Sigmoid colon (tissue), 7 donors: Measurements from ENCODE around the gene RRBP1. TPM values are rescaled to one million over a fixed set of nuclear protein-coding genes. Genes with fewer than 3 reads are reported as not detected.
A peak's percentile ranks its signal among the peaks of the same experiment; 100 is the strongest.

Source experiments
- DNase-seq: peaks from one replicate; pipeline ENCODE4 v3.0.0-alpha.2; 2019
- H3K27ac ChIP-seq, 4 donors: fragments of 200-600 bp; sonication (generic); one replicate each; pipeline ENCODE4 v1.5.1; 2016 to 2019; ENCODE audit warnings: mild to moderate bottlenecking in 1 of 4
- H3K27me3 ChIP-seq, 3 donors: fragments of 200-600 bp; sonication (generic); one replicate each; pipeline ENCODE4 v1.5.1; 2019; ENCODE audit warnings: mild to moderate bottlenecking in 1 of 3
- H3K36me3 ChIP-seq, 4 donors: fragments of 200-600 bp; sonication (generic); one replicate each; pipeline ENCODE4 v1.5.1; 2016 to 2019
- H3K4me1 ChIP-seq, 4 donors: fragments of 200-600 bp; sonication (generic); one replicate each; pipeline ENCODE4 v1.5.1; 2017 to 2019
- H3K4me3 ChIP-seq, 4 donors: fragments of 200-600 bp; sonication (generic); one replicate each; pipeline ENCODE4 v1.5.1; 2017 to 2019; ENCODE audit warnings: mild to moderate bottlenecking in 2 of 4, moderate library complexity in 1 of 4
- H3K9me3 ChIP-seq, 4 donors: fragments of 200-600 bp in 3 of 4; sonication (generic) in 3 of 4; one replicate each; pipeline versions ENCODE4 v1.5.1 to v1.6.1; 2013 to 2019
- CTCF ChIP-seq, 4 experiments: fragments of 450-650 bp in 3 of 4; fragments of 200-600 bp in 1 of 4; IDR thresholded peaks; one replicate each; pipeline ENCODE4 v1.5.1; 2016 to 2019; ENCODE audit warnings: antibody characterized with exemption in 4 of 4, mild to moderate bottlenecking in 3 of 4, moderate library complexity in 2 of 4
- EP300 ChIP-seq, 4 donors: sonication (generic); formaldehyde crosslinking; IDR thresholded peaks; one replicate each; pipeline ENCODE4 v1.6.1; 2017; ENCODE audit warnings: antibody characterized with exemption in 4 of 4
- POLR2A ChIP-seq, 2 donors: fragments of 450-650 bp; IDR thresholded peaks; one replicate each; pipeline ENCODE4 v1.6.1; 2016; ENCODE audit warnings: antibody characterized with exemption in 2 of 2, mild to moderate bottlenecking in 2 of 2, moderate library complexity in 2 of 2
- POLR2AphosphoS5 ChIP-seq, 4 donors: sonication (generic); formaldehyde crosslinking; IDR thresholded peaks; one replicate each; pipeline ENCODE4 v1.6.1; 2017; ENCODE audit warnings: antibody characterized with exemption in 4 of 4
- WGBS, 2 donors: extraction: QIAGEN DNeasy Blood & Tissue Kit; methylation state at CpG; one replicate each; pipeline ENCODE4 v1.1.7; 2013; 5-methylcytosine and 5-hydroxymethylcytosine counted together
- intact Hi-C: fragments of 100-400 bp; cut with DNase I; formaldehyde crosslinking; loops from one replicate; pipeline ENCODE4 v1.15.1; 2023
- polyA plus RNA-seq, 3 donors: library from polyadenylated mRNA; stranded (reverse); fragments of 200-250 nt; gene quantifications; one replicate each; pipeline ENCODE4 v1.2.3, GENCODE V29; 2013
- total RNA-seq, 4 donors: library from RNA; depleted of rRNA; stranded (reverse); fragments of >200 nt; gene quantifications; one replicate each; pipeline ENCODE4 v1.1.0, GENCODE V29; 2016
- donor health status: healthy with polysubstance abuse.
- donor health status: Bipolar disorder and iron deficiency.
- donor health status: healthy.

RRBP1 gene
- total and polyA plus RNA-seq, 7 donors = 24.6 to 245 (median 35.3) TPM

- H3K9me3 ChIP-seq = no peaks in the 10 kb centered on the region
- H3K4me1 ChIP-seq = peaks cover 0 to 20% (median 4%) of the 10 kb centered on the region in 4 donors
- no peaks in the 10 kb centered on the region for H3K27me3 ChIP-seq
- 98 to 99% methylated on average over 3 of the region's 3 CpGs for WGBS, 2 donors
- intact Hi-C loops = no loop called here
- no peak overlapping the region for H3K27ac ChIP-seq
- no peak overlapping the region for H3K4me3 ChIP-seq
- TF ChIP-seq POLR2A (IDR thresholded peaks at IDR 0.05) (no peak), POLR2AphosphoS5 (IDR thresholded peaks at IDR 0.05) (no peak), EP300 (IDR thresholded peaks at IDR 0.05) (no peak), CTCF (IDR thresholded peaks at IDR 0.05) (no peak)
- no peaks in the 10 kb centered on the region for H3K36me3 ChIP-seq
- DNase-seq = no peak
Measured at GRCh38 chr20:17668432-17668831, 13.6 kb downstream of the RRBP1 start.

GRCh38 chr20:17667445-17667844, 14.6 kb downstream of the RRBP1 start:
- Histone ChIP-seq H3K36me3 (no peaks in the 10 kb centered on the region), H3K9me3 (no peaks in the 10 kb centered on the region), H3K4me1 (peaks cover 0 to 20% (median 4%) of the 10 kb centered on the region in 4 donors), H3K27ac (no peak overlapping the region), H3K4me3 (no peak overlapping the region), H3K27me3 (no peaks in the 10 kb centered on the region)
- TF ChIP-seq POLR2AphosphoS5 (IDR thresholded peaks at IDR 0.05) (no peak), EP300 (IDR thresholded peaks at IDR 0.05) (no peak), CTCF (IDR thresholded peaks at IDR 0.05) (no peak), POLR2A (IDR thresholded peaks at IDR 0.05) (no peak)
- intact Hi-C loops = no loop called here
- no peak for DNase-seq
- 87 to 91% methylated on average over 3 of the region's 3 CpGs for WGBS, 2 donors

- TF ChIP-seq CTCF (IDR thresholded peaks at IDR 0.05) (no peak), POLR2AphosphoS5 (IDR thresholded peaks at IDR 0.05) (no peak), EP300 (IDR thresholded peaks at IDR 0.05) (no peak), POLR2A (IDR thresholded peaks at IDR 0.05) (no peak)
- H3K27me3 ChIP-seq = no peaks in the 10 kb centered on the region
- peaks cover 0 to 21% (median 7%) of the 10 kb centered on the region in 4 donors for H3K4me1 ChIP-seq
- H3K36me3 ChIP-seq = no peaks in the 10 kb centered on the region
- no peaks in the 10 kb centered on the region for H3K9me3 ChIP-seq
- DNase-seq = no peak
- intact Hi-C loops = no loop called here
- peak overlapping the region in 1 of 4 donors; percentile 18 for H3K27ac ChIP-seq
- 84 to 85% methylated on average over 2 of the region's 2 CpGs for WGBS, 2 donors
- no peak overlapping the region for H3K4me3 ChIP-seq
Measured at GRCh38 chr20:17666481-17666880, 15.6 kb downstream of the RRBP1 start.

DNA sequence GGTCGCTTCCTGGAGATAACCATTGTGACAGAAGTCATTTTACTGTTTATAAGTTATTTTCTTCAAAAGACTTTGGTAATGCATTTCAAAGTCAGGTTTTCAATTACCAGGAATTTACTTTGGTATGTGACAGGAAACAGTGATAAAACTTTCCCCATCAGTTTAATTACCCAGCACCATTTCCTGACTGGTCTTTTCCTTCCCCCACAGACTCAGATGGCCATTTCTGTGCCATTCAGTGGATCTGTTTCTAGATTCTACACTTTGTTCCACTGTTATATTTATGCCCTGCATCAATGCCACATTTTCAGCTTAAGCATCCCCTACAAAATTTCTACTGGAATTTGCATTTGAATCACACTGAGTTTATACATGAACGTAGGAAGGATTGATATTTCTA, 16.3 kb downstream of the RRBP1 start:
- intact Hi-C loops = no loop called here
- 86 to 88% methylated on average over 2 of the region's 2 CpGs for WGBS, 2 donors
- Histone ChIP-seq H3K27me3 (no peaks in the 10 kb centered on the region), H3K4me3 (no peak overlapping the region), H3K9me3 (no peaks in the 10 kb centered on the region), H3K36me3 (no peaks in the 10 kb centered on the region), H3K4me1 (peaks cover 0 to 29% (median 14%) of the 10 kb centered on the region in 4 donors), H3K27ac (peak overlapping the region in 1 of 4 donors; percentile 18)
- DNase-seq = no peak
- TF ChIP-seq CTCF (IDR thresholded peaks at IDR 0.05) = no peak
- no peak for TF ChIP-seq POLR2AphosphoS5 (IDR thresholded peaks at IDR 0.05)
- no peak for TF ChIP-seq EP300 (IDR thresholded peaks at IDR 0.05)
- TF ChIP-seq POLR2A (IDR thresholded peaks at IDR 0.05) = no peak

- H3K4me1 ChIP-seq = peaks cover 0 to 22% (median 19%) of the 10 kb centered on the region in 4 donors
Measured at GRCh38 chr20:17664025-17664633, 17.9 kb downstream of the RRBP1 start.

More at GRCh38 chr20:17664025-17664633, 17.9 kb downstream of the RRBP1 start:
- Histone ChIP-seq H3K36me3 (peaks cover 0 to 7% (median 0%) of the 10 kb centered on the region in 4 donors), H3K9me3 (no peaks in the 10 kb centered on the region), H3K27ac (peak overlapping the region in 2 of 4 donors; percentile 15 to 37), H3K27me3 (no peaks in the 10 kb centered on the region), H3K4me3 (no peak overlapping the region)
- peak; percentile 37 for DNase-seq
- intact Hi-C loops = no loop called here
- 78 to 88% methylated on average over 11 of the region's 11 CpGs for WGBS, 2 donors
- no peak for TF ChIP-seq POLR2A (IDR thresholded peaks at IDR 0.05)
- no peak for TF ChIP-seq POLR2AphosphoS5 (IDR thresholded peaks at IDR 0.05)
- TF ChIP-seq EP300 (IDR thresholded peaks at IDR 0.05) = no peak
- no peak for TF ChIP-seq CTCF (IDR thresholded peaks at IDR 0.05)
